Tibial artery (tissue), 4 donors: ENCODE measurements around the gene FHDC1.

Experiments used
- DNase-seq, 2 donors: peaks; one replicate each; pipeline ENCODE4 v3.0.0-alpha.2; 2019
- H3K27ac ChIP-seq, 2 donors: fragments of 200-600 bp; sonication (generic) in 1 of 2; 1 replicate in 1 of 2; 2 replicates in 1 of 2; pipeline ENCODE4 v1.5.1; 2018 to 2019; ENCODE audit warnings: mild to moderate bottlenecking in 1 of 2
- H3K27me3 ChIP-seq, 2 donors: fragments of 200-600 bp; sonication (generic) in 1 of 2; one replicate each; pipeline versions ENCODE4 v1.5.1 to v1.6.0; 2016 to 2019
- H3K36me3 ChIP-seq, 3 donors: fragments of 200-600 bp; sonication (generic) in 2 of 3; one replicate each; pipeline ENCODE4 v1.5.1; 2016 to 2019; ENCODE audit warnings: mild to moderate bottlenecking in 2 of 3
- H3K4me1 ChIP-seq, 4 donors: fragments of 200-600 bp; sonication (generic) in 2 of 4; 1 replicate in 3 of 4; 2 replicates in 1 of 4; pipeline ENCODE4 v1.5.1; 2016 to 2019
- H3K4me3 ChIP-seq, 2 donors: fragments of 200-600 bp; sonication (generic) in 1 of 2; 1 replicate in 1 of 2; 2 replicates in 1 of 2; pipeline ENCODE4 v1.5.1; 2018 to 2019; ENCODE audit warnings: mild to moderate bottlenecking in 2 of 2
- H3K9me3 ChIP-seq, 3 donors: fragments of 200-600 bp; sonication (generic) in 1 of 3; one replicate each; pipeline ENCODE4 v1.5.1; 2016 to 2019
- CTCF ChIP-seq, 2 experiments: fragments of 200-600 bp in 1 of 2; fragments of 450-650 bp in 1 of 2; IDR thresholded peaks; one replicate each; pipeline ENCODE4 v1.5.1; 2017 to 2019; ENCODE audit warnings: antibody characterized with exemption in 2 of 2, mild to moderate bottlenecking in 1 of 2, moderate library complexity in 1 of 2
- intact Hi-C: fragments of 100-400 bp; cut with DNase I; formaldehyde crosslinking; loops from one replicate; pipeline ENCODE4 v1.15.0; 2023; ENCODE audit warnings: low total_unique reads

Gene FHDC1

GRCh38 chr4:153018684-153019083 is 82.6 kb downstream of the FHDC1 start:
- no peak for TF ChIP-seq CTCF (IDR thresholded peaks at IDR 0.05)
- Histone ChIP-seq H3K4me3 (no peak overlapping the region), H3K36me3 (no peaks in the 10 kb centered on the region)

GRCh38 chr4:153019906-153020305 is 83.8 kb downstream of the FHDC1 start:
- H3K4me3 ChIP-seq = no peak overlapping the region
- no peaks in the 10 kb centered on the region for H3K36me3 ChIP-seq
- no peaks in the 10 kb centered on the region for H3K4me1 ChIP-seq
- no peak for DNase-seq
- TF ChIP-seq CTCF (IDR thresholded peaks at IDR 0.05) = no peak
- H3K27me3 ChIP-seq = no peaks in the 10 kb centered on the region
- intact Hi-C loops = no loop called here
- H3K27ac ChIP-seq = no peak overlapping the region
- no peaks in the 10 kb centered on the region for H3K9me3 ChIP-seq

More at GRCh38 chr4:153018684-153019083, 82.6 kb downstream of the FHDC1 start:
- Histone ChIP-seq H3K9me3 (no peaks in the 10 kb centered on the region), H3K27me3 (no peaks in the 10 kb centered on the region), H3K4me1 (no peaks in the 10 kb centered on the region), H3K27ac (no peak overlapping the region)
- intact Hi-C loops = no loop called here
- no peak for DNase-seq

- Histone ChIP-seq H3K27me3 (no peaks in the 10 kb centered on the region), H3K9me3 (no peaks in the 10 kb centered on the region), H3K36me3 (no peaks in the 10 kb centered on the region), H3K4me1 (no peaks in the 10 kb centered on the region), H3K27ac (no peak overlapping the region), H3K4me3 (no peak overlapping the region)
- intact Hi-C loops = no loop called here
- no peak for TF ChIP-seq CTCF (IDR thresholded peaks at IDR 0.05)
- DNase-seq = no peak
Observed at GRCh38 chr4:153020457-153020856, 84.3 kb downstream of the FHDC1 start.

- H3K4me1 ChIP-seq = no peaks in the 10 kb centered on the region
- intact Hi-C loops = no loop called here
- H3K27ac ChIP-seq = no peak overlapping the region
- no peaks in the 10 kb centered on the region for H3K9me3 ChIP-seq
- H3K27me3 ChIP-seq = no peaks in the 10 kb centered on the region
- no peak overlapping the region for H3K4me3 ChIP-seq
- DNase-seq = no peak
- no peaks in the 10 kb centered on the region for H3K36me3 ChIP-seq
- TF ChIP-seq CTCF (IDR thresholded peaks at IDR 0.05) = no peak
Observed at GRCh38 chr4:153021276-153021675, 85.2 kb downstream of the FHDC1 start.

- Histone ChIP-seq H3K27ac (no peak overlapping the region), H3K4me3 (no peak overlapping the region), H3K27me3 (no peaks in the 10 kb centered on the region), H3K9me3 (no peaks in the 10 kb centered on the region), H3K36me3 (no peaks in the 10 kb centered on the region), H3K4me1 (no peaks in the 10 kb centered on the region)
- intact Hi-C loops = no loop called here
- no peak for TF ChIP-seq CTCF (IDR thresholded peaks at IDR 0.05)
- DNase-seq = no peak
Observed at GRCh38 chr4:153022241-153022715, 86.2 kb downstream of the FHDC1 start.

- H3K9me3 ChIP-seq = peaks cover 0 to 2% (median under 1%) of the 10 kb centered on the region in 3 donors
- no peak for TF ChIP-seq CTCF (IDR thresholded peaks at IDR 0.05)
- no peak for DNase-seq
Observed at GRCh38 chr4:153023139-153023538, 87.0 kb downstream of the FHDC1 start.

More at GRCh38 chr4:153023139-153023538, 87.0 kb downstream of the FHDC1 start:
- H3K4me1 ChIP-seq = no peaks in the 10 kb centered on the region
- no peaks in the 10 kb centered on the region for H3K27me3 ChIP-seq
- no peak overlapping the region for H3K27ac ChIP-seq
- no peak overlapping the region for H3K4me3 ChIP-seq
- H3K36me3 ChIP-seq = no peaks in the 10 kb centered on the region
- intact Hi-C loops = no loop called here
